SK-N-DZ (cell line): Measurements from ENCODE around the gene CLDN12. TPM values are rescaled to one million over a fixed set of nuclear protein-coding genes. Genes with fewer than 3 reads are reported as not detected.

Source experiments
- DNase-seq: peaks from one replicate; pipeline ENCODE4 v3.0.0-alpha.2; 2015; ENCODE audit warnings: low spot score
- polyA plus RNA-seq, 2 experiments: library from polyadenylated mRNA; depleted of rRNA; stranded (reverse); fragments of >200 nt; gene quantifications; 2 replicates each; pipeline ENCODE4 v1.2.3, GENCODE V29; 2014

The CLDN12 gene
- polyA plus RNA-seq (2014; cell fraction: cytosol; rRNA removed): 38.9 and 39.4 TPM in 2 replicates
- 32.2 and 48.5 TPM in 2 replicates for polyA plus RNA-seq (2014; cell fraction: nucleus; rRNA removed)

- peak; percentile 93 for DNase-seq
Observed at GRCh38 chr7:90403174-90404113, at the start of gene CLDN12. Gene CLDN12 (plus strand): TSS chr7:90403461. CDS start chr7:90412677, 9,216 bp downstream.

- no peak for DNase-seq
Observed at GRCh38 chr7:90383422-90383821, 19.8 kb upstream of the CLDN12 start.

GRCh38 chr7:90383861-90384260, 19.4 kb upstream of the CLDN12 start:
- no peak for DNase-seq

- DNase-seq: no peak
Observed at GRCh38 chr7:90384433-90384832, 18.8 kb upstream of the CLDN12 start.

- DNase-seq: no peak
Observed at GRCh38 chr7:90387470-90388240, 15.6 kb upstream of the CLDN12 start.

- DNase-seq: no peak
Observed at GRCh38 chr7:90390926-90391325, 12.3 kb upstream of the CLDN12 start.

GRCh38 chr7:90391488-90391887, 11.8 kb upstream of the CLDN12 start:
- DNase-seq: no peak

GRCh38 chr7:90396420-90396819, 6.8 kb upstream of the CLDN12 start:
- DNase-seq: no peak

- peak; percentile 57 for DNase-seq
Observed at GRCh38 chr7:90401989-90402388, 1.3 kb upstream of the CLDN12 start.

GRCh38 chr7:90402785-90403173, 482 bp upstream of the CLDN12 start:
- DNase-seq: no peak

- no peak for DNase-seq
Observed at GRCh38 chr7:90404777-90405176, 1.5 kb downstream of the CLDN12 start.

GRCh38 chr7:90407484-90407821, 4.2 kb downstream of the CLDN12 start:
- no peak for DNase-seq

- DNase-seq: no peak
Observed at GRCh38 chr7:90408142-90408541, 4.9 kb downstream of the CLDN12 start.

GRCh38 chr7:90409667-90410066, 6.4 kb downstream of the CLDN12 start:
- DNase-seq: no peak

- no peak for DNase-seq
Observed at GRCh38 chr7:90411510-90411909, 8.2 kb downstream of the CLDN12 start.

GRCh38 chr7:90412458-90413184, 9.4 kb downstream of the CLDN12 start:
- no peak for DNase-seq

- no peak for DNase-seq
Observed at GRCh38 chr7:90413185-90413528, 9.9 kb downstream of the CLDN12 start.

- DNase-seq: no peak
Observed at GRCh38 chr7:90421651-90422050, 18.4 kb downstream of the CLDN12 start.

GRCh38 chr7:90424720-90425119, 21.5 kb downstream of the CLDN12 start:
- no peak for DNase-seq

GRCh38 chr7:90425376-90425775, 22.1 kb downstream of the CLDN12 start:
- DNase-seq: no peak

- no peak for DNase-seq
Observed at GRCh38 chr7:90430614-90431460, 27.6 kb downstream of the CLDN12 start.
